ENCODE measurements around the gene ZDHHC13. TPM values are rescaled to one million over a fixed set of nuclear protein-coding genes. Genes with fewer than 3 reads are reported as not detected.

The ZDHHC13 gene
- total and polyA plus RNA-seq, 12 donors, result 6.5 to 30.7 (median 9.0) TPM

GRCh38 chr11:19193916-19194315, 76.9 kb downstream of the ZDHHC13 start:
- no peak for DNase-seq
- no peak overlapping the region for H3K27ac ChIP-seq
- intact Hi-C loops (cut with DNase I), result no loop called here
- no peaks in the 10 kb centered on the region for H3K9me3 ChIP-seq (replicated peaks in 1 of 3)
- 74 to 82% (median 77%) methylated on average over 2 of the region's 2 CpGs for WGBS, 4 donors
- H3K36me3 ChIP-seq (replicated peaks in 1 of 2), result no peaks in the 10 kb centered on the region
- H3K4me3 ChIP-seq, result no peak overlapping the region
- H3K27me3 ChIP-seq, result no peaks in the 10 kb centered on the region
- no peaks in the 10 kb centered on the region for H3K4me1 ChIP-seq (replicated peaks in 1 of 2)
- TF ChIP-seq, protein P1, sequence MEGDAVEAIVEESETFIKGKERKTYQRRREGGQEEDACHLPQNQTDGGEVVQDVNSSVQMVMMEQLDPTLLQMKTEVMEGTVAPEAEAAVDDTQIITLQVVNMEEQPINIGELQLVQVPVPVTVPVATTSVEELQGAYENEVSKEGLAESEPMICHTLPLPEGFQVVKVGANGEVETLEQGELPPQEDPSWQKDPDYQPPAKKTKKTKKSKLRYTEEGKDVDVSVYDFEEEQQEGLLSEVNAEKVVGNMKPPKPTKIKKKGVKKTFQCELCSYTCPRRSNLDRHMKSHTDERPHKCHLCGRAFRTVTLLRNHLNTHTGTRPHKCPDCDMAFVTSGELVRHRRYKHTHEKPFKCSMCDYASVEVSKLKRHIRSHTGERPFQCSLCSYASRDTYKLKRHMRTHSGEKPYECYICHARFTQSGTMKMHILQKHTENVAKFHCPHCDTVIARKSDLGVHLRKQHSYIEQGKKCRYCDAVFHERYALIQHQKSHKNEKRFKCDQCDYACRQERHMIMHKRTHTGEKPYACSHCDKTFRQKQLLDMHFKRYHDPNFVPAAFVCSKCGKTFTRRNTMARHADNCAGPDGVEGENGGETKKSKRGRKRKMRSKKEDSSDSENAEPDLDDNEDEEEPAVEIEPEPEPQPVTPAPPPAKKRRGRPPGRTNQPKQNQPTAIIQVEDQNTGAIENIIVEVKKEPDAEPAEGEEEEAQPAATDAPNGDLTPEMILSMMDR (IDR thresholded peaks at IDR 0.05), result no peak
- TF ChIP-seq POLR2A (IDR thresholded peaks at IDR 0.05), result no peak

GRCh38 chr11:19194620-19195308, 77.8 kb downstream of the ZDHHC13 start:
- 89 to 93% (median 90%) methylated on average over 4 of the region's 4 CpGs for WGBS, 4 donors
- Histone ChIP-seq H3K27me3 (no peaks in the 10 kb centered on the region), H3K36me3 (replicated peaks in 1 of 2) (no peaks in the 10 kb centered on the region), H3K4me3 (no peak overlapping the region), H3K4me1 (replicated peaks in 1 of 2) (no peaks in the 10 kb centered on the region), H3K9me3 (replicated peaks in 1 of 3) (no peaks in the 10 kb centered on the region), H3K27ac (no peak overlapping the region)
- intact Hi-C loops (cut with DNase I), result no loop called here
- TF ChIP-seq POLR2A (IDR thresholded peaks at IDR 0.05), result no peak
- TF ChIP-seq, protein P1 (IDR thresholded peaks at IDR 0.05), result no peak
- no peak for DNase-seq

- Histone ChIP-seq H3K9me3 (replicated peaks in 1 of 3) (no peaks in the 10 kb centered on the region), H3K27me3 (no peaks in the 10 kb centered on the region), H3K4me1 (replicated peaks in 1 of 2) (no peaks in the 10 kb centered on the region), H3K27ac (no peak overlapping the region), H3K36me3 (replicated peaks in 1 of 2) (no peaks in the 10 kb centered on the region), H3K4me3 (no peak overlapping the region)
- TF ChIP-seq, protein P1 (IDR thresholded peaks at IDR 0.05), result no peak
- no peak for TF ChIP-seq POLR2A (IDR thresholded peaks at IDR 0.05)
- no peak for DNase-seq
- whole genome bisulfite sequencing, 4 donors, result 73 to 89% (median 83%) methylated on average over 6 of the region's 6 CpGs
- intact Hi-C loops (cut with DNase I), result no loop called here
Observed at GRCh38 chr11:19196432-19196831, 79.5 kb downstream of the ZDHHC13 start.

DNA sequence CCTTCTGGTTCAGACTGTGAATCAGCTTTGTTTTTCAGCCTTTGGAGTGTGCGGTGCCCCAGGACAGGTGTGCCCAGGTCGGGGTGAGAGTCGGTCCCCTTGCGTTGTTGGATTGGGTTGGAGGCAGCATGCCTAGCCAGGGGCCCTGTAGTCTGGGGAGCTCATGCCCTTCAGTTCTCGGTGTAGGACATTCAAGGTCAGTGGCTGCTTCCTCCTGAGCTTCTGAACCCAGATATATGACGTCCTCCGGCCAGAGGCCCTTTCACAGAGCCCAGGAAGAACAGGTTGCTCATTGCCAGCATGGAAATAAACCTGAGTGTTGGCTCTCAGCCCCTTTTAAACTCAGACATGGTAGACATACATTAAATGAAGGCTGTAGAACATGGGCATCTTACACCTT, 82.1 kb downstream of the ZDHHC13 start:
- Histone ChIP-seq H3K9me3 (replicated peaks in 1 of 3) (no peaks in the 10 kb centered on the region), H3K4me3 (no peak overlapping the region), H3K27me3 (no peaks in the 10 kb centered on the region), H3K36me3 (replicated peaks in 1 of 2) (no peaks in the 10 kb centered on the region), H3K4me1 (replicated peaks in 1 of 2) (no peaks in the 10 kb centered on the region), H3K27ac (no peak overlapping the region)
- TF ChIP-seq, protein P1 (IDR thresholded peaks at IDR 0.05), result no peak
- TF ChIP-seq POLR2A (IDR thresholded peaks at IDR 0.05), result no peak
- 76 to 91% (median 86%) methylated on average over 7 of the region's 7 CpGs for WGBS, 4 donors
- no peak for DNase-seq
- intact Hi-C loops (cut with DNase I), result no loop called here

Measured in adrenal gland (tissue), 12 donors.